Ishikawa (cell line): ENCODE measurements around the gene BMP2K.

Experiments
- CEBPB ChIP-seq: IDR thresholded peaks from 2 replicates; pipeline ENCODE4 v1.6.1; 2012
- CREB1 ChIP-seq: IDR thresholded peaks from 2 replicates; pipeline ENCODE4 v1.6.1; 2012; ENCODE audit warnings: low read depth
- EGR1 ChIP-seq: IDR thresholded peaks from 2 replicates; pipeline ENCODE4 v1.6.1; 2012
- EP300 ChIP-seq: IDR thresholded peaks from 2 replicates; pipeline ENCODE4 v1.6.1; 2012; ENCODE audit warnings: borderline replicate concordance
- FOXM1 ChIP-seq: IDR thresholded peaks from 2 replicates; pipeline ENCODE4 v1.6.1; 2012; ENCODE audit warnings: low read depth, borderline replicate concordance
- NFIC ChIP-seq: IDR thresholded peaks from 2 replicates; pipeline ENCODE4 v1.6.1; 2012
- RAD21 ChIP-seq: IDR thresholded peaks from 2 replicates; pipeline ENCODE4 v1.6.1; 2012; ENCODE audit warnings: low read depth
- TAF1 ChIP-seq: IDR thresholded peaks from 2 replicates; pipeline ENCODE4 v1.6.1; 2012; ENCODE audit warnings: low read depth, mild to moderate bottlenecking
- TCF12 ChIP-seq: IDR thresholded peaks from 2 replicates; pipeline ENCODE4 v1.6.1; 2012; ENCODE audit warnings: low read depth
- TEAD4 ChIP-seq: IDR thresholded peaks from 2 replicates; pipeline ENCODE4 v1.6.1; 2012
- YY1 ChIP-seq: IDR thresholded peaks from 2 replicates; pipeline ENCODE4 v1.6.1; 2012; ENCODE audit warnings: low read depth
- ZBTB7A ChIP-seq: IDR thresholded peaks from 2 replicates; pipeline ENCODE4 v1.6.1; 2012; ENCODE audit warnings: low read depth
- TF ChIP-seq, protein P1 (sequence below): IDR thresholded peaks from 2 replicates; pipeline ENCODE4 v1.6.1; 2012
- TF ChIP-seq, protein P2 (sequence below): IDR thresholded peaks from 2 replicates; pipeline ENCODE4 v1.6.1; 2012; ENCODE audit warnings: low read depth, mild to moderate bottlenecking
- TF ChIP-seq, protein P3 (sequence below): IDR thresholded peaks from 2 replicates; pipeline ENCODE4 v1.6.1; 2012

Gene BMP2K

DNA sequence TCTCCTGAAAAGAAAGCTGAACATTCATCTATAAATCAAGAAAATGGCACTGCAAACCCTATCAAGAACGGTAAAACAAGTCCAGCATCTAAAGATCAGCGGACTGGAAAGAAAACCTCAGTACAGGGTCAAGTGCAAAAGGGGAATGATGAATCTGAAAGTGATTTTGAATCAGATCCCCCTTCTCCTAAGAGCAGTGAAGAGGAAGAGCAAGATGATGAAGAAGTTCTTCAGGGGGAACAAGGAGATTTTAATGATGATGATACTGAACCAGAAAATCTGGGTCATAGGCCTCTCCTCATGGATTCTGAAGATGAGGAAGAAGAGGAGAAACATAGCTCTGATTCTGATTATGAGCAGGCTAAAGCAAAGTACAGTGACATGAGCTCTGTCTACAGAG is 134.5 kb downstream of the BMP2K start:
- TF ChIP-seq, protein P1, sequence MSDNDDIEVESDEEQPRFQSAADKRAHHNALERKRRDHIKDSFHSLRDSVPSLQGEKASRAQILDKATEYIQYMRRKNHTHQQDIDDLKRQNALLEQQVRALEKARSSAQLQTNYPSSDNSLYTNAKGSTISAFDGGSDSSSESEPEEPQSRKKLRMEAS: no peak
- TF ChIP-seq CEBPB (no peak), NFIC (no peak), TCF12 (no peak), YY1 (no peak), FOXM1 (no peak), ZBTB7A (no peak), RAD21 (no peak), EP300 (no peak), TAF1 (no peak), TEAD4 (no peak)
- TF ChIP-seq, protein P2, sequence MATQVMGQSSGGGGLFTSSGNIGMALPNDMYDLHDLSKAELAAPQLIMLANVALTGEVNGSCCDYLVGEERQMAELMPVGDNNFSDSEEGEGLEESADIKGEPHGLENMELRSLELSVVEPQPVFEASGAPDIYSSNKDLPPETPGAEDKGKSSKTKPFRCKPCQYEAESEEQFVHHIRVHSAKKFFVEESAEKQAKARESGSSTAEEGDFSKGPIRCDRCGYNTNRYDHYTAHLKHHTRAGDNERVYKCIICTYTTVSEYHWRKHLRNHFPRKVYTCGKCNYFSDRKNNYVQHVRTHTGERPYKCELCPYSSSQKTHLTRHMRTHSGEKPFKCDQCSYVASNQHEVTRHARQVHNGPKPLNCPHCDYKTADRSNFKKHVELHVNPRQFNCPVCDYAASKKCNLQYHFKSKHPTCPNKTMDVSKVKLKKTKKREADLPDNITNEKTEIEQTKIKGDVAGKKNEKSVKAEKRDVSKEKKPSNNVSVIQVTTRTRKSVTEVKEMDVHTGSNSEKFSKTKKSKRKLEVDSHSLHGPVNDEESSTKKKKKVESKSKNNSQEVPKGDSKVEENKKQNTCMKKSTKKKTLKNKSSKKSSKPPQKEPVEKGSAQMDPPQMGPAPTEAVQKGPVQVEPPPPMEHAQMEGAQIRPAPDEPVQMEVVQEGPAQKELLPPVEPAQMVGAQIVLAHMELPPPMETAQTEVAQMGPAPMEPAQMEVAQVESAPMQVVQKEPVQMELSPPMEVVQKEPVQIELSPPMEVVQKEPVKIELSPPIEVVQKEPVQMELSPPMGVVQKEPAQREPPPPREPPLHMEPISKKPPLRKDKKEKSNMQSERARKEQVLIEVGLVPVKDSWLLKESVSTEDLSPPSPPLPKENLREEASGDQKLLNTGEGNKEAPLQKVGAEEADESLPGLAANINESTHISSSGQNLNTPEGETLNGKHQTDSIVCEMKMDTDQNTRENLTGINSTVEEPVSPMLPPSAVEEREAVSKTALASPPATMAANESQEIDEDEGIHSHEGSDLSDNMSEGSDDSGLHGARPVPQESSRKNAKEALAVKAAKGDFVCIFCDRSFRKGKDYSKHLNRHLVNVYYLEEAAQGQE: no peak

DNA sequence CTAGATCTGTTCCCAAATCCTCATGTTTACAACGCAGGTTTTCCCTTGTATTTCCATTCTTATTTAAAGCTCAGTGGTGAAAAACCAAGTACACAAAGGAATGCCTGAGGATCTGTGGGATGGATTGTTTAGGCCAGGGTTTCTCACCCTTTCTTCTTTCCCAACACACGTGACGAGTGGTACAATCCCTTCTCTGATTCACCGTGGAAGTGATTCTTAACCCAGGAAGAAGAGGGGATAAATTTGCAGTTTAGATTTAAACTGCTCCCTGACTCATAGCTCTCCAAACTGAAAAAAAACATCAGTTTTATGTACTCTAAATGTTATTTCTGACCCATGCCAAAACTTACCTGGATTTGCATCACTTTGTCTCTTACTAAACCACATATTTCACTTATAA is 146.1 kb downstream of the BMP2K start:
- TF ChIP-seq ZBTB7A: no peak
- TF ChIP-seq RAD21: no peak
- TF ChIP-seq YY1: no peak
- TF ChIP-seq, protein P1: no peak
- TF ChIP-seq FOXM1: no peak
- no peak for TF ChIP-seq CREB1
- no peak for TF ChIP-seq TCF12
- no peak for TF ChIP-seq NFIC

DNA sequence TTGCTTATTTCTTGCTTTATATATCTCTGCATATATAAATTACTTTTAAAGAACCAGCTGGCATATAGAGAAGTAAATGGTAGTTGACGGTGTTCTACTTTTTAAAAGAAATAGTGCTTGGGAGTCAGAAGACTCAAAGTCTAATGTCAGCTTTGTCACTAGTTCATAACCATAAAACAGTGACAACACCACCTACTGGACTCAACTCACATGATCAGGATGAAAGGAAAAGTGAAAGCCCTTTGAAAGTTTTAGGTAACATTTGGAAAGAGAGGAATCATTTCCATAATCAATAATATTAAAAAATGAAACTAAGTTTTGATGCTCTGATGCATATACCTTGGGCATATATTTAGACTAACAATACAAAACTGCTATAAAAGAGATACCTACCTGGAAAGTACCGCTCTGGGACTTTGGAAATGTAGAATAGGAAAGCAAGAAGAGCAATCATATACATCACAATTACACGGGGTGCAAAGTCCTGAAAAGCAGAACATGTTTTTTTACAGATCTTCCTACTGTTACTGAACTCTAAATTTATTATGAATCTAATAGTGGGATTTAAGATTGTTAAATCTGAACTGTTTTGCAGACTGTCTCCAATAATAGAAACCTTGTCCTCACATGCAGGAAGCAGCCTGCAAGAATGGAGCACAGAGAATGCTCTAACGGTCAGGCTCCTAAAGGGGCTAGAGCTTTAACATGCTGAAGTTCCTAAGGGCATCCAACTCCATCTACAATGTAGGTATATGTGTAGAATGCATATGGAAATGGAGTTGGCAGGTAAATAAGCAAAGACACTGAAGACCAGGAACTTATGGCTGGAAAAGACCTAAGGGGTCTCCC is 147.5 kb downstream of the BMP2K start:
- TF ChIP-seq, protein P3, sequence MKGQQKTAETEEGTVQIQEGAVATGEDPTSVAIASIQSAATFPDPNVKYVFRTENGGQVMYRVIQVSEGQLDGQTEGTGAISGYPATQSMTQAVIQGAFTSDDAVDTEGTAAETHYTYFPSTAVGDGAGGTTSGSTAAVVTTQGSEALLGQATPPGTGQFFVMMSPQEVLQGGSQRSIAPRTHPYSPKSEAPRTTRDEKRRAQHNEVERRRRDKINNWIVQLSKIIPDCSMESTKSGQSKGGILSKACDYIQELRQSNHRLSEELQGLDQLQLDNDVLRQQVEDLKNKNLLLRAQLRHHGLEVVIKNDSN: no peak
- TF ChIP-seq RAD21 (peak; percentile 28; the same call in 1 of the 2 replicates), CEBPB (no peak), ZBTB7A (no peak), CREB1 (no peak), TAF1 (no peak), EGR1 (no peak)
- TF ChIP-seq, protein P2: no peak

DNA sequence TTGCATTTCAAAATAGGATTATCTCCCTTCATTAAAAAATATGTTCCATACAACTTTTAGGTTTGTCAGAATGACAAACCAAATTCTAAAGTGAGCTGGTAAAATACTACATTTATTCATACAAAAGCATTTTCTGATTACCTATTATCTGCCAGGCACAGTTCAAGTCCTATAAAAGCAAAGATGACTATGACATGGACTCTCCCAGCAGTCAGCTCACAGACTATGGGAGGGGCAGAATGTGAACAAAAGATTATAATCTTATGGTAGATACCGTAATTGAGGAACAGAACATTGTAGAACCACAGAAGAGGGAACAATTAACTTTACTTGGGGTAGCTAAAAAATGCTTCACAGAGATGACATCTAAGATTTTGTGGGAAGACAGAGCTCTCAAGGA is 150.7 kb downstream of the BMP2K start:
- TF ChIP-seq TCF12: no peak
- TF ChIP-seq, protein P1: no peak
- TF ChIP-seq, protein P2: no peak
- no peak for TF ChIP-seq NFIC

DNA sequence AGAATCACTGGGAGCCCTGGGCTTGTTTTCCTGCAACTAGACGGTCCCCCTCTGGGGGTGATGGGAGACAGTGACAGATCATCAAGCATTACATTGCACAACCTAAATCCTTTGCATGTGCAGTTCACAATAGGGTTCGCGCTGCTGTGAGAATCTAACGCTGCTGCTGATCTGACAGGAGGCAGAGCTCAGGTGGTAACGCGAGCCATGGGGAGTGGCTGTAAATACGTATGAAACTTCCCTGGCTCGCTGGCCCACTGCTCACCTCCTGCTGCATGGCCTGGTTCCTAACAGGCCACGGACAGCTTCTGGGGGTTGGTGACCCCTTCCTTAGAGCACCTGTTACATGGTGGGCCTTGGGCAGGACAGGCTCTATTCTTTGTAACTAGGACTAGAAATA is 152.7 kb downstream of the BMP2K start:
- TF ChIP-seq, protein P2: no peak
- TF ChIP-seq NFIC (no peak), EGR1 (no peak), CEBPB (peak; percentile 37; the same call in 1 of the 2 replicates)
